ACHN (cell line): ENCODE data around the gene BATF.
"Not testable (repeated sequence)": the region's sequence is repeated elsewhere in the genome, so short reads cannot be mapped to it uniquely, and the experiment has no call there.

ENCODE experiments used
- DNase-seq: peaks from one replicate; pipeline ENCODE4 v3.0.0-alpha.2; 2015
- in situ Hi-C: cut with HindIII; loops from 2 replicates; pipeline ENCODE4 v1.10.0; 2017; ENCODE audit warnings: low sequenced_read_pairs, low pct_ligation_motif_present, low pct_unique_long_range_greater_than_20kb

BATF gene

GRCh38 chr14:75522224-75522982, at the start of gene BATF:
Gene BATF, plus strand, starts transcription at chr14:75522469. Its CDS starts 214 bp downstream, at chr14:75522683.
- in situ Hi-C loops: no loop called here
- no peak for DNase-seq

- DNase-seq, in situ Hi-C loops: not testable (repeated sequence)
Measured at GRCh38 chr14:75474127-75474526, 48.1 kb upstream of the BATF start.

- in situ Hi-C loops: no loop called here
- no peak for DNase-seq
Measured at GRCh38 chr14:75476274-75476995, 45.8 kb upstream of the BATF start.

- in situ Hi-C loops: no loop called here
- DNase-seq: no peak
Measured at GRCh38 chr14:75477881-75478280, 44.4 kb upstream of the BATF start.

GRCh38 chr14:75479770-75480600, 42.3 kb upstream of the BATF start:
- in situ Hi-C loops: no loop called here
- DNase-seq: no peak

GRCh38 chr14:75482366-75482765, 39.9 kb upstream of the BATF start:
- no peak for DNase-seq
- in situ Hi-C loops: no loop called here

- DNase-seq: no peak
- in situ Hi-C loops: no loop called here
Measured at GRCh38 chr14:75484711-75485429, 37.4 kb upstream of the BATF start.

GRCh38 chr14:75486318-75486717, 36.0 kb upstream of the BATF start:
- in situ Hi-C loops: no loop called here
- DNase-seq: no peak

- no peak for DNase-seq
- in situ Hi-C loops: no loop called here
Measured at GRCh38 chr14:75487155-75487671, 35.1 kb upstream of the BATF start.

GRCh38 chr14:75489480-75489837, 32.8 kb upstream of the BATF start:
- no peak for DNase-seq
- in situ Hi-C loops: no loop called here

GRCh38 chr14:75491376-75491978, 30.8 kb upstream of the BATF start:
- in situ Hi-C loops: no loop called here
- DNase-seq: no peak

GRCh38 chr14:75492832-75493591, 29.3 kb upstream of the BATF start:
- in situ Hi-C loops: no loop called here
- no peak for DNase-seq

- in situ Hi-C loops: no loop called here
- DNase-seq: no peak
Measured at GRCh38 chr14:75493592-75494087, 28.6 kb upstream of the BATF start.

- DNase-seq: no peak
- in situ Hi-C loops: no loop called here
Measured at GRCh38 chr14:75494896-75495295, 27.4 kb upstream of the BATF start.

GRCh38 chr14:75495399-75495798, 26.9 kb upstream of the BATF start:
- DNase-seq: no peak
- in situ Hi-C loops: no loop called here

GRCh38 chr14:75495882-75496281, 26.4 kb upstream of the BATF start:
- in situ Hi-C loops: no loop called here
- DNase-seq: no peak

GRCh38 chr14:75496755-75497154, 25.5 kb upstream of the BATF start:
- in situ Hi-C loops: no loop called here
- DNase-seq: no peak
